NCI-H526 (cell line): ENCODE results near the gene CRB2.
"Not testable (repeated sequence)": the region's sequence is repeated elsewhere in the genome, so short reads cannot be mapped to it uniquely, and the experiment has no call there.

Source experiments
- DNase-seq, 2 experiments: peaks; one replicate each; lab custom pipeline; 2025; lab: John Stamatoyannopoulos, UW

The CRB2 gene

DNA sequence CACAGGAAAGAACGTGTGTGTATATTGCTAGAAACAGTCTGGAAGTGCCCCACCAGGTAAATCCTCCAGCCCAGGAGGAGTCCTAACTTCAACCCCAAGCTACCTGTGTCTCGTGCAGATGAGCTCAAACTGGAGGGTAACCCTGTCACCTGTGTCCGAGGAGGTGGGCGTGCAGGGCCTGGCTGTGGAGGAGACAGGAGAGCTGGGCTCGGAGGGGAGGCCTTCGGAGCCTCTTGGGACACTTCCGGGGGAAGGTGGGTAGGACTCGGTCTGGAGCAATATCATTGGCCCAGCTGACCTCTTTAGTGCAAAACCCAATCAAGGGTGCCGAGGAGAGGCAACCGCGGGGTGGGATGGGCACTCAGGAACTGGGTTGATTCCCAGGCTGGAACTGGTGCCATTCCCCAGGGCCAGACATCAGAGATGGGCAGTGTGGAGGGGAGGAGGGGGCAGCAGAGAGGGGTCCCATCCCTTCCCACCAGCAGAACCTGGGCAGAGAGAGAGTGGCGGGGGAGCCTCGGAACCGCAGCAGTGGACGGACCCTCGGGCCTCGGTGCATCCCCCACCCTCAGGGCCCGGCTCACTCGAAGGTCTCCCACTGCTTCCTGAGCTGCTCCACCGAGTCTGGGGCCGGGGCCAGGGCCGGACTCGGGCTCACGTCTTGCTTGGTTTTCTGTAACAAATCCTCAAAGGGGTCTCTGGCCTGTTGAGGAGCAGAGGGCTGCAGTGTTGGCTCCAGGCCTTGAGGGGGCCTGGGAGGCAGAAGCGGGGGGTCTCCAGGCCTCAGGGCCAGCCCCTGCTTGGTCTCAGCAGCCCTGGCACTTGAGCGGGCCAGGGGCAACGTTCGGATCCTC is 25.1 kb downstream of the CRB2 start:
- no peak for DNase-seq

DNA sequence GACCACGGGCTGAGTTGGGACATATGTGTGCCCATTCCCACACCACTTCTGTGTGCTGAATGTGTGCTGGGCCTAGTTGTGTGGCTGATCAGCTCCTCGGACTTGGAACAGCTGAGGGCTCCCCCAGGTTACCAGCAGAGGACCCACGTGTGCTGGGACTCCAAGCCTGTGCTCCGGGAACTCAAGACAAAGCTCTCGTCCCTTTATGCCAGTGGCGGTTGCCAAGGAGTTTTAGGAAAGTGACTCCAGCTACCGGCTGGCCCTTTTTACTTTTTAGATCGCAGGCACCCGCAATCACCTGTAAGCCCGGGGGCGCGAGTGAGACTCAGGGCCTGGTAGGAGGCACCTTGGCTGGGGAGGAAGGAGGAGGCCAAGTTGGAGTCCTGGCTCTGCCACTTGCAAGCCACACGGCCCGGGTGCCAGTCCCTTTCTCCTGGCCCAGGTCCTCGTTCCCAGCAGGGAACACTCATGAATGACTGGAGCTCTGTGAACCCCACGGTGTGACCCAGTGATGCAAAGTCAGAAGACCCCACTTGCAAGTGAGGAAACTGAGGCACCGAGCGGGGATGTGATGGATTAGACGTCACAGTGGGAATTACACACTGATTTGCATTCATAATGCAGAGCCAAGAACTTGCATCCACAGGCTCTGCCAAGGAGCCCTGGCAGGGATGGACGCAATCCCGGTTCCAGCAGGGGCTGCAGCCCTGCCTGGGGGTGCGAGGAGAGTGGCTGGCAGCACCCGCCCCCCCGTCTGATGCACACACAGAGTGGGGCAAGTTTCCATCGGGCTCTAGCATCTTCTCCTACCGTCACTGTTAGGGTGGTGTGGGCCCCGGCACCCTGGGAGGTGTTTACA is 26.9 kb downstream of the CRB2 start:
- no peak for DNase-seq

DNA sequence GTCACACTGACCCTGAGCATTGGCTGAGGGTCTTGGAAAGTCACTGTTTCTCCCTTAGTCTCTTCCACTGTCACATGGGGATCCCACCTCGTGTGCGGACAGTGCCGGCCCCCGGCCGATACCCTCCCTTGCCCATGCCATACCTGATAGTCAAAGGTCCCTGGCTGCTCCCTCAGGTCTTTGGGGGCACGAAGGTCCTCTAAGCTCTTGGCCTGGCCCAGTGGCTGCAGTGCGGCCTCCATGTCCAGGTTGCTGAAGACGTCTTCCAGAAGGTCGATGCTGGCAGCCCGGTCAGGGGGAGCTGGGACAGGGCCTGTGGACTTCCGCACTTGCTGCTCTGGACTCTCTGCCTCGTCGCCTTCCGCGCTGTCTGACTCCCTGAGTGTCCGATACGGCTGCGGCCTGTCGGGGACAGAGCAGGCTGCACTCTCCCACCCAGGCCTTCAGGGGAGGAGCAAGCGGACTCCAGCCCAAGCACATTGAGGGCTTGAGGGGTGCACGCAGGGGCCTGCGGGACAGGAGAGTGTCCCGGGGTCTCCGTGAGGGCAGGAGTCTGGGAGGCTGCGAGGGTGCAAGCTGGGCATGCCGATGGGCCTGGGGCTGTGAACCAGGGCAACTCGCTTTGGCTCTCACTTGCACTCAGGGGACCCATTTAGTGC is 27.6 kb downstream of the CRB2 start:
- no peak for DNase-seq

DNA sequence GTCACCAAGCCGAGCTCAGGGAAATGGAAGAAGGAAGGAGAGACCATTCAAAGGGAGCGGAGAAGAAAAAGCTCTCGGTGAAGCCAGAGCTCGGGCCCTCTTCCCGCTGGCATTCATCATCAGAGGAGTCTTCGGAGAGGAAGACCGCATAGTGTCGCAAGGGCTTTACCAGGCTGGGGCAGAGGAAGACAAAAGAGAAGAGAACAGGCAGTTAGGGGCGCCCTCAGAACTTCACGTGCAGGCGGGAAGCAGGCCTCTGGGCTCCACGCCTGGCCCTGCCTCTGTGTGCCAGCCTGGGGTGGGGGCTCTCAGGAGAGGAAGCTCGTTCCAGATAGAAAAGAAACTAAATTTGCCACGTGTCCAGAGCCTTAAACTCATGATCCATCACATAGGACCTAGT is 31.7 kb downstream of the CRB2 start:
- DNase-seq = no peak

DNA sequence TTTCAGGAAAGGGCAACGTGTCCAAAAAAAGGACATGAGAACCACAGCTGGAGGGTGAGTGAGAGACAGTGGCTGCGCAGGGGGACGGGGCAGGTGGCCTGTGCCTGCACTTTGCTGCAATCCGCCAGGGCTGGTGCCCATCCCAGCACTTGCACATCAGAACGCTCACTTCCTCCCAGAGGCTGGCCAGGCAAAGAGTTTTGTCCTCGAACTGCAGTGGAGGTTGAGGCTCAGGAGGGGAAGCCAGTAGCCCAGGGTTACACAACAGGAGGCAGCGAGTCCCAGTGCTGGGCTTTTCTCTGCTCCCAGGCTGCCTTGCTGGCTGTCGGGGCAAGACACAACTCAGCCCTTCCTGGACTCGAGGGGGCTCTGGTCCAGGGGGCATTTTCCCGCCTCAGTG is 33.1 kb downstream of the CRB2 start:
- DNase-seq = no peak

DNA sequence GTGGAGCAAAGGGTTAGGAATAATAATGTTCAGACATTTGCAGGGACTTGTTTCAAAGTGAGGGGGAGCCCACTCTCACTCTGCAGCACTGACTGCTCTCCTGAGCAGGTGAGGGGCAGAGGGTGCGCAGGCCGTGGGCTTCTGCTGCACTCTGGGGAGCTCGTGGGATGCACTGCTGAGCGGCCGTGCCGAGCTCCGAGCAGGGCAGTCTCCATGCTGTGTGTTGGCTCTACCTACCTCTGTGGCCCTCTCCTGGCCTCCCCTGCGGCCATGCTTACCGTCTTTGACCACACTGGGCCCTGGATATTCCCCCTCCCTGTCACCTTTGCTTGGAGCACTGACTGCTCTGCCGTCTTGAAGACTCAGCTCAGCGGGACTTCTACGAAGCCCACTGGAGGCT is 33.7 kb downstream of the CRB2 start:
- DNase-seq = no peak

DNA sequence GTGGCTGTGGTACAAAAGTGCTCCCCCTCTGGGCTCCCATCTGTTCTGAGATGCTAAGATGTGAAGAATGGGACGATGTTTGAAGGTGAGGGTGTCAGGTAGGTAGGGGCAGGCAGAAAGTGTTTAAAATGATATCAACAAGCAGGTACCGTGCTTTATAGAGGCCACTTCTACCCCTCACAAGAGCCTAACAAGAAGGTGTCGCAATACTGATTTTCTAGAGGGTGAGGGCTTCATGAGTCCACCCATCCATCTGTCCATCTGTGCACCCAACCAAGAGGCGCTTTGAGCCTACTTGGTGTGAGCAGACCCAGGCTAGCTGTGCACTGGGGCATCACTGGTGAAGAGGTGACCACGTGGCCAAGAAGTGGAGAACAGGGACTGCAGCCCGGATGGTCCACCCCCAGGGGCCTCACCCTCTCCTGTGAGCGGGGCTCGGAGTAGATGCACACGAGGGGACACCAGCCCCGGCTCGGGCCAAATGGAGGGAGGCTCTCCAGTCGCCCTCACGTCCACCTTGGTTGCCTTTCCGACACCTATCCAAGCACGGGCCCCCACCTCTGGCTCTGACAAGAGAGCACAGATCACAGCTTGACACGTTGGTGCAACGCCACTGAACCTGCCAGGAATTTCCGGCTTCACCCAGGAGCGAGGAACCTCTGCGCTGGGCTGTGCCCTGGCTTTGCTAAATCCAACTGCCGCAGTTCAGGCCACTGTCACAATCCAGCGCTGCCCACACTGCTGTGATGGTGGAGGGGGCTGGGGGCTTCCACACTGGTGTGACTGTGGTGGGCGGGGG is 34.5 kb downstream of the CRB2 start:
- no peak for DNase-seq

DNA sequence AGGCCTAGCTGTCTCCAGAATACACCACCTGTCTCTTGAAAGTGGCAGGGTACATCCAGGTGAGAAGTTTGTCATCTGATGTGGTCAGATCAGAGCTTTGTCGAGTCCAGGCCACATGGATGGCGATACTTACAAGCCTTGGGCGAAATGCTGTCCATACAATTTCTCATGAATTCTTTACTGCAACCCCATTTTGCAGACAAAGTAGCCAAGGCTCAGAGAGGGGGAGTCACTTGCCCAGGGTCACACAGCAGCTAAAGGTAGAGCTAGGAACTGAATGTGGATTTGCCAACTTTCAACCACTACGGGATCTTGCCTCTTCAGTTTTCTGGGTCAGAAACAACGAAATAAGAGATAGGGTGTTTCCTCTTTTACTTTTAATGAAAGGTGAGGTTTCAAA is 35.2 kb downstream of the CRB2 start:
- DNase-seq = no peak

DNA sequence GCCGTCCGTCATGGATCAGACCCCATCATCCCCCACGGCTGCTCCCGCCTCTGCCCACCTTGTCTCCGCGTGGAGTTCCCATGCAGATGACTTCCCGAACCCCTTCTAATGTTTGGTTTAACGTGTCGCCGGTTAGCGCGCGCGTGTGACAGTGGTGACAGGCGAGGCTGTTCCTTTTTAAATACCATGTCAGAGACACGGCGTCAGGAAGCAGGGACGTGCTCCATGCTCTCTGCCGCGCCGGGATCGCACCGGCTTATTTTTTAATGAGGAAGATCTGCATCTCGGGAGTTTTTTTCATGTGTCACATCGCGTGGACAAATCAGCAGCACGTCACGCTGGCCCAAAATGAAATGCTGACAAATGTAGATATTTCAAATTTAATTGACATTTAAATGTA is 35.9 kb downstream of the CRB2 start:
- DNase-seq = no peak

DNA sequence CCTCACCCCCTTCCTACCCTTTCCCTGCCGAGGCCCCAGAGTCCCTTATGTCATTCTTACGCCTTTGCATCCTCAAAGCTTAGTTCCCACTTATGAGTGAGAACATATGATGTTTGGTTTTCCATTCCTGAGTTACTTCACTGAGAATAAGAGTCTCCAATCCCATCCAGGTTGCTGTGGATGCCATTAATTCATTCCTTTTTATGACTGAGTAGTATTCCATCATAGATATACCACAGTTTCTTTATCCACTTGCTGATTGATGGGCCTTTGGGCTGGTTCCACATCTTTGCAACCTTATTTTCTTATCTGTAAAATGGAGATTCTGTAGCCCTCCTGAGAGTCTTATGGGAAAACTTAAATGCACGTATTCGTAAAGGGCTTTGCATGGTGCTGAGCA is 36.8 kb downstream of the CRB2 start:
- no peak for DNase-seq

DNA sequence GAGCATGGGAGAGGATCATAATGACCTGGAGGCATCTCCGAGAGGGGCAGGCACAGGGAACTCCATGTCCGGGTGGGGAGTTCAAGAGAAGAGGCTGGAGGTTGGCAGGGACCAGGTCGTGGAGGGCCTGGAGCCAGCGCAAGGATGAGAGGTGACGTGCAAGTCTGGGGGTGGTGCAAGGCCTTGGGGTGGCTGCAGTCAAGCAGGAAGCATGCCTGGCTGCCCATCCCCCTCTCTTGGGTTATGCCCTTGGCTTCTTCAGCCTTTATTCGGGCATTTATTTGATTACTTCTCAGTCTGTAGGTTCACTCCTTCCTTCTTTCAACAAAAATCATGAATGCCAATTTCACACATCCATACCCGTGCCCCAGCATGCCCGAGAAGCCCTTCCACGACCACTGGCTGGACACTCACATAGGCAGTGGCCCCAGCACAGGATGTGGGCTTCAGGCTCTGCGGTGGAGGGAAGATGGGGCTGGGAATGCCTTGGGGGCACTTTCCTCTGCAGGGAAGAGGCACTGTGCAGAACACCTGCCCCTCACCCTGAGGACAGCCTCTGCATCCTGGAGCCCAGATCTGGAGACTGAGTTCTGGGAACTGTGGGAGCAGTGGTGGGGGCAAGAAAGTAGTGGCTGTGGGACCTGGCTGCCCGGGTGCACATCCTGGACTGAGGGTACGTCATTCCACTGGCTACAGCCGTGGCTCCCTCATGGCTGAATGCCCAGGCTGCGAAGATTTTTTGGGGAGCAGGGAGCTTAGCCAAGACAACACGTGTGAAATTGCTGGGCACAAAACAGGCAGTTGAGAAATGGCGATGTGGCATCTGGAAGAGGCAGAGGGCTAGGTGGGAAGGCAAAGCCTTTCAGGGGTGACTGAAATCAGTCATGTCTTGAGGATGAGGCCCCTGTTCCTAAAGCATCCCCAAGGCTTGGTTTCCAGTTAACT is 38.6 kb downstream of the CRB2 start:
- DNase-seq = no peak

DNA sequence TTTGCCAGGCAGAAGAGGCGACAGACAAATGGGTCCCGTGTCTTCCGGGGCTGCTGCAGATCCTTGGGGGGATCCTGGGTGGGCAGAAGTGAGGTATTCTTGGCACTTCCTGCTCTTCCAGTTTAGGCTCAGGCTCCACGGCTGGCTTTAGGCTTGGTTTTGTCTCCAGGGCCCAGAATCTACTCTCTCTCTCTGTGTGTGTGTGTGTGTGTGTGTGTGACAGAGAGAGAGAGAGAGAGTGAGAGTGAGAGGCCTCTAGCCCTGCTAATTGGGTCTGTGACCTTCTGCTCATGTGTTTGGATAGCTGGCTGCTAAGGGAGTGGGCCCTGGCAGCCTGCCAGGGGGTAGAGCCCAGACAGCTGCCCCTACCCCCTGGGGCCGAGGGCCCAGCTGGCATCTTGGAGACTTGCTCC is 39.3 kb downstream of the CRB2 start:
- DNase-seq = no peak

DNA sequence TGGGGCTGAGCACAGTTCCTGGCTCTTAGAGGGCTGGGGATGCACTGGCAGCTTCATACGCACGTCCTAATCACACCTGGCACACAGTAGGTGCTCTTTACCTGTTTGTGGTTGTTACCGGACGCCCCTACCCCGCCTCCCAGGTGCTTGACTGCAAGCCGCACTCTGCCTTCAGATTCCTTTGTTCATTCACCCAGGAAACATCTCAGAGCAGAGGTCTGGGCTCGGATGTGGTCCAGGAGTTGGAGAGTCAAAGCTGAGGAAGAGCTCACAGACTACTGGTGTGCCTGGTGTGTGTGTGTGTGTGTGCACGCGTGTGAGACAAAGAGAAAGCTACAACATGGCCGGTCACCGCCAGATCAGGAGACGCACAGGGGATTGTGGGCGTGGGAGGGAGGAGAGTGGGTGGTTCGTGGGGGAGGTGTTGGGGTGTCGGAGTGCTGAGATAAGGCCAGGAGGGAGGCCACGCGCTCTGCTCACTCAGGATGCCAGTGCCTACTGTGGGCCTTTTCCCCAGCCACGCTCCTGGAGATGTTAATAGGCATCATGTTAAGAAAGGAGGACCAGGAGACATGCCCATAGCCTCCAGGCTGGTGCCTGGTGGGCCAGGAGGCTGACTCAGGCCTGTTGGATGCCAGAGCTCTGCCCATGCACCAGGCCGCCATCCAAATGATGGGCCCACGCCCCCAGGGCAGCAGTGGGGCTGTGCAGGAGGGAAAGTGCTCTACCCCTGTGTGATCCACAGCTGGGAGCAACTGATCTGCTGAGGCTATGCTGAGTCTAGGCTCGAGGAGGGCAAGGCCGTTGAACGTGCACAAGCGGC is 39.9 kb downstream of the CRB2 start:
- DNase-seq = no peak

DNA sequence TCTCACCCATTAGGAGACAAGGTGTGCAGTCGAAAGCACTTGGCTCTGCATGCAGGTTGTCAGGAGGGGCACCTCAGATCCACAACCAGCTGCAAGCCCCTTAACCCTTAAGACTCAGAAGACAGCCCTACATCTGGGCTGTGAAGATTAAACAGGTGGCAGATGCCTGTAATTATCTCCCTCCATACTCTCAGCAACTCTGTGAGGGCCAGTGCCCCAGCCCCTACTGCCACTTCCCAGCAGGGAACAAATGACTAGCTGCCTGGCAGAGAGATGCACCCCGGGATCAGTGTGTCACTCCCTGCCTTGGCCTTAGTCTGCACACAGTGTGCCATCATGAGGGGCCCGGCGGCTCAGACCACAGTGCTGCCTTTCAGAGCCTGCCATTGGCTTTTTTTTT is 42.0 kb downstream of the CRB2 start:
- no peak for DNase-seq

DNA sequence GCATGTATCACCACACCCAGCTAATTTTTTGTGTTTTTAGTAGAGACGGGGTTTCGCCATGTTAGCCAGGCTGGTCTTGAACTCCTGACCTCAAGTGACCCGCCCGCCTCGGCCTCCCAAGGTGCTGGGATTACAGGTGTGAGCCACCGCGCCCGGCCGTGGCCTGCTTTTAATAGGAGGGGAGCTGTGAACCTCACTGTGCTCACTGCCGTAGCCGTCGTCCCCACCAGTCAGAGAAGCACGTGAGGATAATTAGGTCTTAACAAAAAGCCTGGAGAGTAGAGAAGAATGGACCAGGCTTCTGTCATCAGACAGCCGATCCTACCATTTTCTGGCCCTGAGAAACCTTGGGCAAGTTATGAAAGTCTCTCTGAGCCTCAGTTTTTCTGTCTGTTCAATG is 42.9 kb downstream of the CRB2 start:
- DNase-seq = not testable (repeated sequence)

DNA sequence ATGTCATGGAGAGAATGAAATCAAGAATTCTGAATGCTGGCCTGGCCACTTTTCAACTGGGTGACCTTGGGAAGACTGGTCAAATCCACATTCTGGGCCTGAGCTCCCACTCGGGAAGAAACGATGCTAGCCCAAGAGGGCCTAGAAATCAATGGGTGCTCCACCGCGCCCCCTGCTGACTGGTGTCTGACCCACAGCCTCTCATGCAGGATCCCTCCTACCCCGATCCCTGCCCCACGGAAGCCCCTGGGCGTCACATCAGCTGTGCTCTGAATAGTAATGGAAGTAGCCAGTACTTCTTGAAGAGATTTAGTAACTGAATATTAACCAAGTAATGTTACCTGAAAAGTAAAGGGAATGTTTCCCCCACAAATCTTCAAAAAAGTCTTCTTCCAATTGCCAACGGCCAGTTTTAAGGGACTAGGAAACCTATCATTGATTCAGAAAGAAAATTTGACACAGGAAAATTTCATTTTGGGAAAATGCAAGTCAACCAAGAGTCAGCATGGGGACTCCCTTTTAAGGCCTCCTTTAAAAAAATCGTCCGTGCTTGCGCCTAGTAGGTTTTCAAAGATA is 43.9 kb downstream of the CRB2 start:
- no peak for DNase-seq

DNA sequence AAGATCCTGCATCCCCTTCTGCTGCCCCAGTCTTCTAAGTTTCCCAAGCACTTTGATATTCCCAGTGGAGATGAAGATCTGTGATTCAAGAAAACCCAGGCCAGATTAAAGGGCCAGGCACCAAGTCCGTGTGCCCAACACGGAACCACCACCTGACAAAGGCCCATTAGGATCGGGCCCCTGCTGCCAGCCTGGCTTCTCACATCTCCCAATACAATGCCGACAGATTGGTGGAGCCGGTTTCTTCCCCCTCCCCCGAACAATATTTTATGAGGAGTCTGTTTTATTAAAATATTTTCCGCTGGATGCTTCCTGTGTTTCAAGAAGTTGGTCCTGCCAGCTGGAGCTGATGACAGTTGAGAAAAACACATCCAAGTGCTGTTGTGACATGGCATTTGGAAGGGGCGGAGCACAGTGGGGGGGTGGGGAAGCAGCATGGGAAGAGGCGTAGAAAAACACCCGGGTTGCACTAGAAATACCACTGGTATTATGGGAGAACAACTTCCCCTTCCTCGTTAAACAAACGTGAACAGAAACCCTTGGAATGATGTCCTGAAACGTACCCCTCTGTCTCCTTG is 45.0 kb downstream of the CRB2 start:
- DNase-seq = no peak

DNA sequence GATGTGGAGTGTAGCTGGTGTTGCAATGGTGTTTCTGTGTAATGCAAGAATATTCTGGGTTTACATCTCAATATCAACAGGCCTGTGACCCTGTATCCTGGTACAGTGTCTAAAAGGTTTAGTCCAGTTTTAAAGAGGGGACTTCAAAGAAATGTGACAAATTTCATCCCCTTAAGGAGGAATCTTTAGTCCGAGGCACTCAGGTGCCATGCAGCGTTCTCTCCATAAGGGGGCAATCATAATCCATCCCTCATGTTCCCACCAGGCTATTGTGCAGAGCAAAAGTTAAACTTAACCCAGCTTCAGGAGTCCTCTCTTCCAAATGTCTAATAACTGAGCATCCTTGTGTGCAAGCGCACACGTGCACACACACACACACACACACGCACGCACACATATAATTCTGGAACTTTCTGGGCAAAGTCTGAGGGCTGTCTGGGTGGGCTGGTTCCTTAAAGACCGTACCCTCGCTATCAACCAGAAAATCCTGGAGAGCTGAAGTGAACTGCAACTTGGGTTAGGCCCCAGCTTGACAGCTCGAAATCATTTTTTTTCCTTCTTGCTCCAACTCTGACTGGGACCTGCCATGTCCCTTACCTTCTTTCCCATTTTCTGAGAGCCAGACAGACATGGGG is 46.0 kb downstream of the CRB2 start:
- DNase-seq = peak; percentile 14 to 45
